Stimulated activated CD8-positive, alpha-beta memory T cell treated with anti-CD3 and anti-CD28 coated beads, Interleukin-4, amount 100 ng/mL, for 4 hours (primary cell): ENCODE measurements around the gene AGAP5.
"Not testable (repeated sequence)": the region's sequence is repeated elsewhere in the genome, so short reads cannot be mapped to it uniquely, and the experiment has no call there.

ENCODE experiments used
- DNase-seq, 2 donors: peaks; one replicate each; pipeline ENCODE4 v3.0.0-alpha.2; 2020; ENCODE audit warnings: low read depth in 2 of 2, low spot score in 1 of 2

AGAP5 gene

DNA sequence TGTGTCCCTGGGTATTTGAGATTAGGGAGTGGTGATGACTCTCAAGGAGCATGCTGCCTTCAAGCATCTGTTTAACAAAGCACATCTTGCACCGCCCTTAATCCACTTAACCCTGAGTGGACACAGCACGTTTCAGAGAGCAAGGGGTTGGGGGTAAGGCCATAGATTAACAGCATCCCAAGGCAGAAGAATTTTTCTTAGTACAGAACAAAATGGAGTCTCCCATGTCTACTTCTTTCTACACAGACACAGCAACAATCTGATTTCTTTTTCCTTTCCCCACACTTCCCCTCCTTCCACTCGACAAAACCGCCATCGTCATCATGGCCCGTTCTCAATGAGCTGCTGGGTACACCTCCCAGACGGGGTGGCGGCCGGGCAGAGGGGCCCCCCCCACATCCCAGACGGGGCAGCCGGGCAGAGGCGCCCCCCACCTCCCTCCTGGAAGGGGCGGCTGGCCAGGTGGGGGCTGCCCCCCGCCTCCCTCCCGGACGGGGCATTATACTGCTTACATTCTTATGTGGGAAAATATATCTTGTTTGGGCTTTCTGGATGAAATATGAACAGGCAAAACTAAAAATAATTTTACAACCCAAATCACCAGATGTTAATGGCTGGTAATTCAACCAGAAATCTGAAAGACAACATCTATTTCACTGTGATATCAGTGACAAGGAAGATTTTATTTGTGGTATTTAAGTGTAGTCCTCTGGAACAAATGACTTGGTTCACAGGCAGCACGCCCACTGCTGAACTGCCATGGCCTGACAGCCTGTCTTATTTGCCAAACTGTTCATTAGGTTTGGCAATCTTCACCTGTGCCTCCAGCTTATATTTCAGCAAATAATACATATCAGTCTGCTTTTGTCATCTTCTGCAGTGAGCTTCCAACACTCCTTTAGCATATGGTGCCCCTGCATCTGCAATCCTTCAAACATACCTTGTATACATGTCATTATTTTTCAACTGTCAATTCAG is 17.6 kb upstream of the AGAP5 start:
- not testable (repeated sequence) for DNase-seq

DNA sequence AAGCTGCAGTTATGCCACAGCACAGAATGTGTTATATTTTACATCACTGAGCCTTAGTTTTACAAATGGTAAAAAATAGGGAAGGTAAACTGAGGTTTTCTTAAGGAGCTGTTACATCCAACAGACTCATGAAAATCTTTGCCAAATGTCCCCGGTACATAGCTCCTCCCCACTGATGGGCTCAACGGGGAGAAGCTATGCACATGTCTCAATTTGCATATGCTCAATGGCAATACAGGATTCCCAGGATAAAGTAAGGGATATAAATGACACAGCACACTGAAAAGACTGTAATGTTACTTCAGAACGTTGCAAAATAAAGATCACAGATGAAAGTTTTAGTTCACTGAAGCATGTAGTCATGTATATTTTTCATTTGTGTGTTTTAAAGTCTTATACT is 16.6 kb upstream of the AGAP5 start:
- not testable (repeated sequence) for DNase-seq

DNA sequence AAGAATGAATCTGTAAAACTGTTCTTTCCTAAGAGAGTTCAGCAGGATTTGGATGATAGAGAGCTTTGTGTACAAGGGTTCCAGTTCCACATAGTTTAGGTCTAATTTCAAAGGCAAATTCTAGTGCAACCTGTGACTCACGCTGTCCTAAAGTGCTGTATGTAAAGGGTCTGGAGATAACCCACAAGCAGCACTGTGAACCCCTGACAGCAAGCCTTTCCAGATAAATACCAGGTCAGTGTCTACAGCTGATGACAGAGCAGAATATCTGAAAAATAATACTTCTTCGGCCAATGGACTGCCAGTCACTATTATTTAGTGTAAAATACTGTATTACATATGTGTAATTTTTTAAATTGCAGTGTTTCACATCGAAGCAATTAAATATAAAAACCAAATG is 16.0 kb upstream of the AGAP5 start:
- not testable (repeated sequence) for DNase-seq

DNA sequence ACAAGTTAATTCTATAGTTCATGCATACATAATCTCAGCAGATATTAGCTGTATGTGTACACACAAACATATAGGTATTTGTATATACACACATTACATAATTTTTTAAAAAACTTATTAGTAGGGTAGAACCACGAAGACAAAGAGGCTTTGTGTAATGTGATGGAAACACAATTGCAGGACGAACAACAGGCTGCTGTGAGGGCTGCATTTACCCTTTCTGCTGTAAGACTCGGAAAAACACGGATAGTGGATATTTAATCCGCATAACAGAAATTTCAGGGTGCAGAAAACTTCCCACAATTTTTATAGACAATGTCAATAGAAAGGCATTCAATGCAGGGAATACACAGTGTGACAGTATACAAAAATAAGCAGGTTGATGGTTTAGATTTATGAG is 13.8 kb upstream of the AGAP5 start:
- not testable (repeated sequence) for DNase-seq

DNA sequence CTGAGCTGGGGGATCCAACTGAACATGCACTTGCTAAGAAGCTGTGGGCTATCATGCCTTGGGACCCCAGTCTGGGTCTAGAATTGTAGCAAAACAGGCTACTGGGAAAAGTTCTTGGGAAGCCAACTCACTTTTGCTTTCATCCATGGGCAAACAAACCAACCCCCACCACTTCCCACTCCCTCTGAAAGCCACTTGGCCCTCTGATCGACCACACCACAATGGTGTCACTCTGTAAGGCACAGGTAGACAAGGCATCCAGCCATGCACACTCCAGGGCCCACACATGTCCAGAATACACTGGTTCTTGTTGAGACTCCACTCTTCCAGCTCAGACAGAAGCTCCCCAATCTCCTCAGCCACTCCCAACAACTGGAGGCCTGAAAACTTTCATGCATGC is 10.2 kb upstream of the AGAP5 start:
- DNase-seq: not testable (repeated sequence)

DNA sequence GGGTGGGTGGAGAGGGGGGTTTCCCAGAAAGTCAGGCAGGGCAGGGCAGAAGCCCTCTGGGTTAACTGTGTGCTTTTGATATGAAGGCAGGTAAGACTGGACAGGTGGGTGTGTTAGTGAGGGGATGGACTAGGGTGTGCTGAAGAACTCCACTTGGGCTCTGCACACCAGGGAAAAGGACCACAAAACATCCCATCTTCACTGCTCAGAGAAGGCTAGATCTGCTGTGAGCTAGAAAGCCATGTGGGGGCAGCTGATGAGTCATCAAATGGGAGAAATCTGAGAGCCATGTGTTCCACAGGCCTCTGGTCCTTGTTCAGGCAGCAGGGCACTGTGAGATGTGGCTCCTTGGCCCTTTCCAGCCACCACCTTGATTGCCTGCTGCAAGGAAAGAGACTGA is 9.7 kb upstream of the AGAP5 start:
- not testable (repeated sequence) for DNase-seq

DNA sequence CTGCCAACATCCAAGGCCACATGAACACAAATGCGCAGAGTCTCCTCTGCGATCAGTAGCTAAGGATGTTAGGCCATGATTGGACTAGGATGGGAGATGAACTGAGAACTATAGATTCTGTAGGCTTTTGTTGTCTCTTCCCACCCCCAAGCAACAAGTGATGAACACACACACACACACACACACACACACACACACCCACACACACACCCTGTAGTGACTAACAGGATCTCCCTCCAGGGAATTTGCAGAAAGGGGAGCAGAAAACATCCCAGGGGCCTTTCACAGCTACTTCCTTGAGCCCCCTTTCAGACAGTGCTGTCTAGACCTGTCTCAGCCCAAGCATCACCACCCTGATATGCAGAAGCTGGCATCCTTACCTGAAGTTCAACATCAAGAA is 8.6 kb upstream of the AGAP5 start:
- DNase-seq: not testable (repeated sequence)

DNA sequence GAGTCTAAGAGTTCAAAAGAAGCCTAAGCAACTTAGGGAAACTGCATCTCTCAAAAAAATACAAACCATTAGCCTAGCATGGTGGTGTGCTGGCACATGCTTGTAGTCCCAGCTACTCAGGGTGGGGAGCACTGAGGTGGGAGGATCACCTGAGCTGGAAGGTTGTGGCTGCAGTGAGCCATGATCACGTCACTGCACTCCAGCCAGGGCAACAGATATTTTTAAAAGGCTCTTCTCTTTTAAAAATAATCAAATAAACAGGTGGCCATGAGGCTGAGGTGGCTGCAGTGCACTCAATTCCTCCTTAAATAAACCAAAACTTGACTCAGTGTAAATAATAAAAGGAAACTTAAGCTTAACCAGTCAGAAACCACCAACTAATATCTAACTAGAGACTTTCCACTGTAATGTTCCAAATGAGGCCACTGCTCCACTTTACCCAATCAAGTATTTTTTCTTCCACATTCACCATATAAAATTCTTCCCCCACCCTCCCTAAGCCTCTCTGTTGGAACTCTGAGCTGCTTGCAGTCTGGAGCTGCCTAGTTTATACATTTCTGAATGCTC is 7.7 kb upstream of the AGAP5 start:
- not testable (repeated sequence) for DNase-seq

DNA sequence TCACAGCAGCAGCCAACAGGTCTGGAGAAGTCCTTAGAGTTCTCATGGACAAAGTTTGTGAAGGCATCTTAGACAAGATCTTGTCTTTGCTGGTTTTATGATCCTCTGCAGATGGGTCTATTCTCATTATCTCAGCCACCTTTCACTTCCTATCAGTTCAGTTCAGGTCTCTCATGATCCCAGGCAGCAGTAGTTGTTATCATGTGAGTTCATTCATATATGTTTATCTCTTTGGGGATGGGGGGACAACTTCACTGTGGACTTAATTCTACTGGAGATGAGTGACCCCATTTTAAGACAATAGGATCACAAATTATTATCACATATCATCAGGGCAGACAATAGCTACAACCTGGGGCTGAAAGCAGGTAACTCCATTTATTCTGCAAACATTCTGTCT is 6.0 kb upstream of the AGAP5 start:
- not testable (repeated sequence) for DNase-seq

DNA sequence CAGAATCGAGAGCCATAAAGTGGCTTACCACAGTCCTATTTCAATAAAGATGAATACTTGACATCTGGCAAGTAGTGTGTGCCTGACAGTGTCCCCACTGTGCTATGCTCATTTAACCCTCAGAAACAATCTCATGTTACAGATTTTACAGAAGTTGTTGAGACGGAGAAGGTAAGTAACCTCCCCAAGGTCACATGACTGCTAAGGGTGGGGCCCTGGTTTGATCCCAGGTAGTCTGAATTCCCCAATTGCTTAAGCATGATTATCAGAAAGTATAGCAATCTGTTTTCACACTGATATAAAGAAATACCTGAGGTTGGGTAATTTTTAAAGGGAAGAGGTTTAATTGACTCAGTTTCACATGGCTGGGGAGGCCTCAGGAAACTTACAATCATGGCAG is 910 bp upstream of the AGAP5 start:
- DNase-seq: not testable (repeated sequence)

DNA sequence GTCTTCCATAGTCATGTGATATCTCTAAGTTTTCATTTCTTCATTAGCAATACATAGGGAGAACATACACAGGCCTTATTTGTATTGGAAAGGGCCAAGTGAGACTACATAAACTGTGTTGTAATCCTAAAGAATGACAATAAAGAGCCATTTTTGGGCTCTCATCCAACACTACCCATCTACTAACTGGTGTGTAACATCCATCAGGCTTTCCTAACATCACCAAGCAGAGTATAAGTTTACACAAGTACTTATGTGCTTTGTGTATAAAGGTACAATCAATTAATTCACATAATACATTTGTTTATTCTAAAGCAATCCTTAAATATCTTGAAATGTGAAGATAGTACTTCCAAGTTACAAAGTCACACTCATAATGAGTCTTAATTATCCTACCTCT is 2.6 kb downstream of the AGAP5 start:
- DNase-seq: not testable (repeated sequence)

DNA sequence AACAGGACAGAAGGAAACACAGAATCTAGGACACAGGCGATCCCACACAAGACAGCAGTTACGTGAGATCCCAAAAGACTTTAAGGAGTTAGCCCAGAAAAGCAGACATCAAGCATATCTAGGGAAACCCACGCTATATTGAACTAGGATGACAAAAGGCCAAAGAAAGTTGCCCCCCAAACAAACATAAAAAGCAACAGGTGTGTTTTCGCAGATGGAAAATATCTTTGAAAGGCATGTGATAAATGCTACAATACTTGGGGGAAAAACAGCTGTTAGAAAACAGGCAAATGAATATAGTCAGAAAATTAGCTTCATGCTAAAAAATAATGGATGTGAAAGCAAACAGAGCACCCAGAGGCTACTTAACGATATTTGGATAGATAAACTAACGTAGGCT is 7.2 kb downstream of the AGAP5 start:
- DNase-seq: not testable (repeated sequence)

DNA sequence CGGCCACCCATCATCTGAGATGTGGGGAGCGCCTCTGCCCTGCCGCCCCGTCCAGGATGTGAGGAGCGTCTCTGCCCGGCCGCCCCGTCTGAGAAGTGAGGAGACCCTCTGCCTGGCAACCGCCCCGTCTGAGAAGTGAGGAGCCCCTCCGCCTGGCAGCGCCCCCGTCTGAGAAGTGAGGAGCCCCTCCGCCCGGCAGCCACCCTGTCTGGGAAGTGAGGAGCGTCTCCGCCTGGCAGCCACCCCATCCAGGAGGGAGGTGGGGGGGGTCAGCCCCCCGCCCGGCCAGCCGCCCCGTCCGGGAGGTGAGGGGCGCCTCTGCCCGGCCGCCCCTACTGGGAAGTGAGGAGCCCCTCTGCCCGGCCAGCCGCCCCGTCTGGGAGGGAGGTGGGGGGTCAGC is 8.3 kb downstream of the AGAP5 start:
- DNase-seq: not testable (repeated sequence)

DNA sequence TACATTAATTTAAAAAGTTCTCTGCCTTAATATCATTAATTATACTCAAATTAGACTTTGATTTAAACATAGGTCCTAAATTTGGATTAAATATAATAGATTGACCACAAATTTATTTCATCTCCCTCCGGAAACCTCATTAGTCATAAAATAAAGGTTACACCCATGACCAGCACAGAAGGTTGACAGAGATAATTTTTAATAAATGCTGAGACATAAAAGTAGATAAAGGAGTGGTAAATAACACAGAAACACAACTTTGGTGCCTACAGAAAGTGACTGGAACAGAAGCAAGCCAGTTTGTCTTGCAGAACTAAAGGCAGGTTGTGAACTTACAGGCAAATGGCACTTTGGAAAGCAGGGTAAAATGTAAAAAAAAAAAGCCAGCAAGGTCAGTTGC is 10.3 kb downstream of the AGAP5 start:
- not testable (repeated sequence) for DNase-seq

DNA sequence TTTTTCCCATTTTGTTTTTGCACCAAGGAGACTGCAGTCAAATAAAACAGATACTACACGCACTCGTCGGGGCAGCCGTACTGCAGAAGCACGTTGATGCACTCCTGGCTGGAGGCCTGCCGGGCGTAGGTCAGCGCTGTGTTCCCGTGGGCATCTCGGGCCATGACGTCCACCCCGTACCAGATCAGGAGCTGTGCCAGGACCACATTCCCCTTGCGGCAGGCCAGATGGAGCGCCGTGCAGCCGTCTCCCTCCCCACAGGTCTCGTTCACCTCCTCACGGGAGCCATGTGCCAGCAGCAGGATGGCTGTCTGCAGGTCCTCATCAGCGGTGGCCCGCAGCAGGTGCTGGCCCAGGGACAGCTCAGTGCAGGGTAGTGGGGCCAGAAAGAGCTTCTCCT is 23.4 kb downstream of the AGAP5 start:
- not testable (repeated sequence) for DNase-seq

DNA sequence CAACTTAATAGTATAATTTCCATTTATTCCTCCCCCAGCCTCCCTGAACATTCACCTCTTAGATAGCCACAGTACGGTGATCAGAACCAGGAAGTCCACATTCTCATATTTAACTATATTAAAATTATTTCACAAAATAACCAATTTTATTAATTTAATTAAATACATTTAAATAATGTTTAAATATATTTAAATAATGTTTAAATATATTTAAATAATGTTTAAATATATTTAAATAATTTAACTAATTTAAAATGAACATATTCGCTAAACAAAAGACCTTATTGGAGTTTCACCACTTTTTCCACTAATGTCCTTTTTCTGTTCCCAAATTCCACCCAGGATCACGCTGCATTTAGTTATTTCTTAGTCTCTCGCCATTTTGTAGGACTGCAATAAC is 29.5 kb downstream of the AGAP5 start:
- not testable (repeated sequence) for DNase-seq

DNA sequence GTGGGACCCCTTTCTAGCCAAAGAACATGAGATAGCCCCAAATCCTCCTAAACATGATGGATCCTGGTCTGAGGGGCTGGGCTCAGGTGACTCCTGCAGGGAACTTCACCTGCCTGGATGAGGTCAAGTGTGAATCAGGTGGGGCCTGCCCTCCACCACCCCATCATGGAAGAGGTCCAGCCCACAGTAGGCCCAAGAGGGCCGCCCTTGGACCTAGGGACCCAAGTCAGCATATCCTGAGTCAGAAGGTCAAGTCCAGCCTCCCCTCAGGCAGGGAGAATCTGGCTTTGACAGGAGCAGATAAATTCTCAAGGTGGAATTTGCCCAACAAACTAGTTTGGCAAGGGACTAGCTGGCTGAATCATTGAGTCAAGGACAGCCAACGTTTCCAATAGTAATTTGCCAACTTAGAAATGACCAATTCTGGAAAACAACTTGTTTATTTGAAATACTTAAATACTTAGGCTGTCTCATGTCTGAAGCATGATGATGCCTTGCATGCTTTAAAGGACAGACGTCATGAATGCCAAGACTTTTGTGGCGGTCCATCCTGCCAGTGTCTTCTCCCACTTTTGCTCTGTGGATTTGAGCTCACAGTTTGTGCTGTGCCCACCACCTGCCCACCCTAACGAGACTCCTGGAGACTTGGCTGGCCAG is 31.6 kb downstream of the AGAP5 start:
- DNase-seq: not testable (repeated sequence)

DNA sequence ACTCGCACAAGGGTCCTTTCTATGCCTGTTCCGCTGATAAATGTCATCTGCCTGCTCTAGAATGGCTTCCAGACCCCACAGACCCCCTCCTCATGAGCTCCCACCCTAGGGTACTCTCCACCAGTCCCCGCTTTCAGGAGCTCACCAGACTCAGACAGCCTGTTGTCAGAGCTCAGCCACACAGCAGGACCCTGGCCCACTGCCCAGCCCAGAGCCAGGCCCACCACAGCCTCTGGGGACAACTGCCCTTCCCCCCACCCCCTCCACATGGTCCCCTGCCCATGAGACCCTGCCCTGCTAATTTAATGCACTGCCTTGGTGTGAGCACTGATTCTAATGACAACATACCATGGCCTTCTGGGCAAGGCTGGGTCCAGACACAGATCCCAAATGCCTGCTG is 32.3 kb downstream of the AGAP5 start:
- not testable (repeated sequence) for DNase-seq

DNA sequence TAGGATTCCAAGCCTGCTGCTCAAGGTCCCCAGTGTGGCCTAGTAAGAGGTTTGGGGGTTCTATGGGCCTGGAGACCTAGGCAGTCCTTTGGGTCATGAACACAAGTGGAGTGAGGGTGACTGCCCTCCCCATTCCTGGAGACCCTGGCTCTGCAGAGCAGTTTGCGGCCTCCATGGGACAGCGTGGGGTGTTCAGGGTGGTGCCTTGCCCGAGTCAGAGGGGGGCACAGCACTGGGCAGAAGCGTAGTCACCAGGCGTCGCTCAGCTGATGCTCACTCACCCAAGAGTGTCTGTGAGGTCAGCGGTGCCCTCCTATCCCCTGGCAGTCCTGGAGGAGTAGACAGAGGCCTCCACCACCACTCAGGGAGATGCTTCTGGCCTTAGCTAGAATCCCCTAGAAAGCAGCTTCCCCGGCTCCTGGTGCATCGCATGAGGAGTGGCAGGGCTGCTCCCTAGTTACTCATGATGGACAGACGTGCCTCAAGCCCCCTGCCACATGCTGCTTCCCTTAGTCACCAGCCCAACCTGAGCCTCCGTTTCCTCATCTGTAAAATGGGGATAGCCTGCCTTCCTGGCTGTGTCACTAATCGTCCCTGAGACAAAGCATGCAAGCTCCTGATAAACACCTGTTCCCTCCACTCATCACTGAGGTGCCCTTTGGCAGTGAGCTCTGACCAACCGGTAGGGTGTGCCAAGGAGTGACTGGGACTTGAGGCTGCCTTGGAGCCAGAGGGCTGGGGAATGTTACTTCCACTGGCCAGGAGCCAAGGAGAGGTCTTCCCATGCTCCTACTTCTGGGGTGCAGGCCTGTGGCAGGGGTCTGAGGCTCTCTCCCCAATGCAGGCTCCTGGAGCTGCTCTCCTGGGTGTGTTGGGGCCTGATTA is 33.5 kb downstream of the AGAP5 start:
- DNase-seq: not testable (repeated sequence)

DNA sequence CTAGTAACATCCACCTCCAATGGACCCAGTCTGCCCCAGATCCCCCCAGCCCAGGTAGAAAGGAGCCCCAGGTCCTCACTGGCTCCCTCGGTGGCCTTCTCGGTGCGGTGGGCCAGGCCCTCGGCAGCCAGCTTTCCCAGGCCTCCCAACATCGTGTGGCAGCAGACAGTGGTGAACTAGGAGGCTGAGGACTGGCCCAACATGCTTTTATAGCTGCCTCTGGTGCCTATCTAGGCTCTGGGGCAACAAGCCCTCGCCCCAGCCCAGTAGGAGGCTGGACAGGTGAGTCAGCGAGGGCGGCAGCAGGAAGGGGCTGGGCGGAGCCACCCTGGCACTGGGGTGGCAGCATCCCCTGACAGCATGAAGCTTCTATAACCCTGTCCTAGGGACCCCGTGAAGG is 34.3 kb downstream of the AGAP5 start:
- not testable (repeated sequence) for DNase-seq

DNA sequence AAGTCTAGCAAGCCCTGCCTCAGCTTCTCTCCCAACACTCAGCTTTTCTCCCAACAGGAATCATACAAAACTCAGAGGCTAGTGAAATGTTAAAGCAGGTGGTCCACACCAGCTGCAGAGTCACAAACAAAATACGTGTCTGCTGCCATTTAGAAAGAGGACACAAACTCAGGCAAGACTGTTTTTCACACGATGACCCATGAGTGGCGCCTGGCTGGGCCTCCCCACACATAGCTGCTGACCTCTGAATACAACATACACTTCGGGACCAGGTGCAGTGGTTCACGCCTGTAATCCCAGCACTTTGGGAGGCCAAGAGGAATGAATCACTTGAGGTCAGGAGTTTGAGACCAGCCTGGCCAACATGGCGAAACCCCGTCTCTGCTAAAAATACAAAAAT is 35.2 kb downstream of the AGAP5 start:
- not testable (repeated sequence) for DNase-seq
